OCI-LY7 (cell line): ENCODE data around the gene DCLRE1B.

Experiments used
- EZH2phosphoT487 ChIP-seq: fragments of 200-600 bp; sonication (generic); IDR thresholded peaks from 2 replicates; pipeline ENCODE4 v1.6.1; 2018; ENCODE audit warnings: low read depth, borderline replicate concordance, mild to moderate bottlenecking, mixed run types, antibody characterized with exemption, low read length, moderate library complexity, mixed read lengths
- TF ChIP-seq, protein P1 (sequence below): fragments of 200-600 bp; sonication (generic); conservative IDR thresholded peaks from 2 replicates; pipeline ENCODE4 v1.5.1; 2014; ENCODE audit warnings: mild to moderate bottlenecking, antibody characterized with exemption, low read length, moderate library complexity, mixed read lengths

- TF ChIP-seq, protein P1, sequence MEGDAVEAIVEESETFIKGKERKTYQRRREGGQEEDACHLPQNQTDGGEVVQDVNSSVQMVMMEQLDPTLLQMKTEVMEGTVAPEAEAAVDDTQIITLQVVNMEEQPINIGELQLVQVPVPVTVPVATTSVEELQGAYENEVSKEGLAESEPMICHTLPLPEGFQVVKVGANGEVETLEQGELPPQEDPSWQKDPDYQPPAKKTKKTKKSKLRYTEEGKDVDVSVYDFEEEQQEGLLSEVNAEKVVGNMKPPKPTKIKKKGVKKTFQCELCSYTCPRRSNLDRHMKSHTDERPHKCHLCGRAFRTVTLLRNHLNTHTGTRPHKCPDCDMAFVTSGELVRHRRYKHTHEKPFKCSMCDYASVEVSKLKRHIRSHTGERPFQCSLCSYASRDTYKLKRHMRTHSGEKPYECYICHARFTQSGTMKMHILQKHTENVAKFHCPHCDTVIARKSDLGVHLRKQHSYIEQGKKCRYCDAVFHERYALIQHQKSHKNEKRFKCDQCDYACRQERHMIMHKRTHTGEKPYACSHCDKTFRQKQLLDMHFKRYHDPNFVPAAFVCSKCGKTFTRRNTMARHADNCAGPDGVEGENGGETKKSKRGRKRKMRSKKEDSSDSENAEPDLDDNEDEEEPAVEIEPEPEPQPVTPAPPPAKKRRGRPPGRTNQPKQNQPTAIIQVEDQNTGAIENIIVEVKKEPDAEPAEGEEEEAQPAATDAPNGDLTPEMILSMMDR = peak; percentile 26; the same call in 1 of the 2 replicates
- TF ChIP-seq EZH2phosphoT487 = no peak
Measured at GRCh38 chr1:113905435-113905861, 322 bp downstream of the DCLRE1B start.
